ENCODE measurements around the gene GRIN3A. TPM values are rescaled to one million over a fixed set of nuclear protein-coding genes. Genes with fewer than 3 reads are reported as not detected.
"Not testable (repeated sequence)": the region's sequence is repeated elsewhere in the genome, so short reads cannot be mapped to it uniquely, and the experiment has no call there.

Gene GRIN3A
- total and polyA plus RNA-seq, 8 donors: 0.13 to 2.4 (median 1.4) TPM; not detected in 1

- DNase-seq: no peak
- ATAC-seq: no peak
- Histone ChIP-seq H3K36me3 (peaks cover 0 to 77% of the 10 kb centered on the region in 2 donors), H3K27me3 (no peaks in the 10 kb centered on the region), H3K9me3 (no peaks in the 10 kb centered on the region), H3K27ac (no peak overlapping the region), H3K4me3 (no peak overlapping the region), H3K4me1 (no peaks in the 10 kb centered on the region)
- TF ChIP-seq, protein P1, sequence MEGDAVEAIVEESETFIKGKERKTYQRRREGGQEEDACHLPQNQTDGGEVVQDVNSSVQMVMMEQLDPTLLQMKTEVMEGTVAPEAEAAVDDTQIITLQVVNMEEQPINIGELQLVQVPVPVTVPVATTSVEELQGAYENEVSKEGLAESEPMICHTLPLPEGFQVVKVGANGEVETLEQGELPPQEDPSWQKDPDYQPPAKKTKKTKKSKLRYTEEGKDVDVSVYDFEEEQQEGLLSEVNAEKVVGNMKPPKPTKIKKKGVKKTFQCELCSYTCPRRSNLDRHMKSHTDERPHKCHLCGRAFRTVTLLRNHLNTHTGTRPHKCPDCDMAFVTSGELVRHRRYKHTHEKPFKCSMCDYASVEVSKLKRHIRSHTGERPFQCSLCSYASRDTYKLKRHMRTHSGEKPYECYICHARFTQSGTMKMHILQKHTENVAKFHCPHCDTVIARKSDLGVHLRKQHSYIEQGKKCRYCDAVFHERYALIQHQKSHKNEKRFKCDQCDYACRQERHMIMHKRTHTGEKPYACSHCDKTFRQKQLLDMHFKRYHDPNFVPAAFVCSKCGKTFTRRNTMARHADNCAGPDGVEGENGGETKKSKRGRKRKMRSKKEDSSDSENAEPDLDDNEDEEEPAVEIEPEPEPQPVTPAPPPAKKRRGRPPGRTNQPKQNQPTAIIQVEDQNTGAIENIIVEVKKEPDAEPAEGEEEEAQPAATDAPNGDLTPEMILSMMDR (IDR thresholded peaks at IDR 0.05): no peak
- intact Hi-C loops (cut with DNase I): no loop called here
These were observed 170.6 kb downstream of the GRIN3A start for GRCh38 chr9:101567725-101568350.

GRCh38 chr9:101566904-101567724, 171.3 kb downstream of the GRIN3A start:
- ATAC-seq: no peak
- no peaks in the 10 kb centered on the region for H3K4me1 ChIP-seq
- no peaks in the 10 kb centered on the region for H3K27me3 ChIP-seq
- TF ChIP-seq, protein P1 (IDR thresholded peaks at IDR 0.05): no peak
- no peak overlapping the region for H3K4me3 ChIP-seq
- peaks cover 0 to 85% of the 10 kb centered on the region in 2 donors for H3K36me3 ChIP-seq
- peak in 1 of 4 donors; percentile 7 for DNase-seq
- no peaks in the 10 kb centered on the region for H3K9me3 ChIP-seq
- H3K27ac ChIP-seq: no peak overlapping the region
- intact Hi-C loops (cut with DNase I): no loop called here

- Histone ChIP-seq H3K36me3 (peaks cover 0 to 100% of the 10 kb centered on the region in 2 donors), H3K27ac (no peak overlapping the region), H3K9me3 (no peaks in the 10 kb centered on the region), H3K4me1 (no peaks in the 10 kb centered on the region), H3K4me3 (no peak overlapping the region), H3K27me3 (no peaks in the 10 kb centered on the region)
- ATAC-seq: no peak
- TF ChIP-seq, protein P1 (IDR thresholded peaks at IDR 0.05): no peak
- DNase-seq: no peak
- intact Hi-C loops (cut with DNase I): no loop called here
These were observed 174.2 kb downstream of the GRIN3A start for GRCh38 chr9:101564252-101564651.

GRCh38 chr9:101562966-101563365, 175.5 kb downstream of the GRIN3A start:
- no peak overlapping the region for H3K27ac ChIP-seq
- ATAC-seq (no peak), DNase-seq (no peak)
- no peaks in the 10 kb centered on the region for H3K27me3 ChIP-seq
- H3K36me3 ChIP-seq: peaks cover 0 to 100% of the 10 kb centered on the region in 2 donors
- TF ChIP-seq, protein P1 (IDR thresholded peaks at IDR 0.05): no peak
- intact Hi-C loops (cut with DNase I): no loop called here
- H3K4me1 ChIP-seq: no peaks in the 10 kb centered on the region
- no peak overlapping the region for H3K4me3 ChIP-seq
- peaks cover 0 to 2% of the 10 kb centered on the region in 2 donors for H3K9me3 ChIP-seq

DNA sequence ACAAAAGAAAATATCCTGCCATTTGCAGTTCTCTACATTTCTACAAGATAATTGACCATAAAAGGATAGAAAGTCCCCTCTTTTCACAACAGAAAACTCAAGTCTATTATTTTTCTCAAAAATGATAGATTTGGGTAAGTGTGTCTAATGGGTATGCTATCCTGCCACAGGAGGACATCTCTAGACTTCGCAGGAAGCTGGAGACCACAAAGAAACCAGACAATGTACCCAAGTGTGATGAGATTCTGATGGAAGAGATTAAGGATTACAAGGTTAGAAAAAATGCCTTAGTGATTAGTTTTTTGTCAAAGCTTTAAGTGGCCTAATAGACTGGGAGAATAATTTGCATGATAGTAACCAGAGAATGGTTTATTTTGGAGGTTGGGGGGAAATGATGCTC, 176.7 kb downstream of the GRIN3A start:
- no peaks in the 10 kb centered on the region for H3K27me3 ChIP-seq
- peaks cover 0 to 100% of the 10 kb centered on the region in 2 donors for H3K36me3 ChIP-seq
- H3K4me1 ChIP-seq: no peaks in the 10 kb centered on the region
- no peak overlapping the region for H3K27ac ChIP-seq
- H3K4me3 ChIP-seq: no peak overlapping the region
- TF ChIP-seq, protein P1 (IDR thresholded peaks at IDR 0.05): no peak
- H3K9me3 ChIP-seq: peaks cover 0 to 2% of the 10 kb centered on the region in 2 donors
- no peak for ATAC-seq
- intact Hi-C loops (cut with DNase I): no loop called here
- no peak for DNase-seq

GRCh38 chr9:101549472-101550098, 188.9 kb downstream of the GRIN3A start:
- DNase-seq; H3K4me1 ChIP-seq; H3K4me3 ChIP-seq; ATAC-seq; intact Hi-C loops (cut with DNase I); H3K27me3 ChIP-seq; H3K27ac ChIP-seq; H3K9me3 ChIP-seq: not testable (repeated sequence)
- H3K36me3 ChIP-seq: peaks cover 0 to 100% of the 10 kb centered on the region in 2 donors
